Right ventricle myocardium inferior (tissue), 1 donor: ENCODE data around the gene TRA2B. TPM values are rescaled to one million over a fixed set of nuclear protein-coding genes. Genes with fewer than 3 reads are reported as not detected.

ENCODE experiments used
- ATAC-seq: fragments of 200-7000 bp; cut with Tn5 transposase; one replicate; pipeline ENCODE4 v1.9.1; 2020; ENCODE audit warnings: mild to moderate bottlenecking, moderate library complexity
- DNase-seq: peaks from one replicate; pipeline ENCODE4 v3.0.0; 2021; ENCODE audit errors: missing footprints
- intact Hi-C: fragments of 100-400 bp; cut with DNase I; formaldehyde crosslinking; loops from one replicate; pipeline ENCODE4 v1.11.0; 2022
- total RNA-seq: library from RNA; stranded (reverse); fragmentation: NEBNext Ultra II Directional; extraction: Animal tissue kit (Norgen Biotek cat#: 25700); gene quantifications from one replicate; pipeline ENCODE4 v1.2.1, GENCODE V29; 2021
- donor health status: DM: no; HTN: yes; CAD: no; lungs with severe emphysema.

TRA2B gene
- total RNA-seq, 1 donor from 2014 or later, result 44.2 TPM

- ATAC-seq (no peak), DNase-seq (no peak)
- intact Hi-C loops, result loop anchor here (10.0 kb wide), 1 partner anchor 199 kb away; no protein-coding TSS in a partner anchor
Observed at GRCh38 chr3:185933374-185934173, 4.2 kb downstream of the TRA2B start.

DNA sequence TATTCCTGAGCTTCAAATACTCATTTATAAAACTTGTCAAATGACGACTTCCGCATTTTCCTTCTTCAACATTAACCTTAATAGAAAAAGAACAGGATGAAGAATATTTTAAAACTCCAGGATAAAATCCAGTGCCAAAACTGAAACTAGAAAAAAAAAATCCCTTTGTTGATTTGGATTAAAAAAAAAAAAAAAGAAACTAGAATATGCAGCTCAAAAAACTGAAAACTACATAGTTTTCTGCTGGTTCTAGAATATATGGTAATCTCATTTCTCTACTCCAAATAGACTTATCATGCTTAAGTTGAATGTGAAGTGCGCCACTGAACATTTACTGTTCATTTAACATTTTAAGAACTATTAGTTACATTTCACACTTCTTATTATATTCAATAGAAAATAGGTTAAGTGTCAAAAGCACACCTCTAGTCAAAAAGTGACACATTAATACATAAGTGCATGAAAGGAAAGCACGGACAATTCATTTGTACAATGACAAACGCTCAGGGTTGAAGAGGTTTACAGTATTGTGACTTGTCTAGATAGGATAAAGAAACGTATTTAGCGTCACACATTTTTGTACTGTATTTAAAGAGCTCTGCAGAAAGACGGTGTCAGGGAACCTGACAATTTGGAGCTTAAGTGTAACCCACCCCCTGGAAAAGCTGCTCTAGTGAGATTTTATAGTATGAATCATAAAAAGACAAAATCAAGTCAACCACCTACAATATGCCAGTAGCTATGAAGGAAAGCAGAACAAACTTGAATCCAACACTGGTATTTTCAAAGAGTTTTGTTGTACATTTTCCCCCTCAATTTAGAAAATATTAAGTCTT, 5.8 kb downstream of the TRA2B start:
- no peak for ATAC-seq
- intact Hi-C loops, result loop anchor here (10.0 kb wide), 1 partner anchor 197 kb away; no protein-coding TSS in a partner anchor
- DNase-seq, result no peak

GRCh38 chr3:185930393-185931107, 7.3 kb downstream of the TRA2B start:
- intact Hi-C loops, result loop anchor here (10.0 kb wide), 1 partner anchor 196 kb away; no protein-coding TSS in a partner anchor
- ATAC-seq (no peak), DNase-seq (no peak)

DNA sequence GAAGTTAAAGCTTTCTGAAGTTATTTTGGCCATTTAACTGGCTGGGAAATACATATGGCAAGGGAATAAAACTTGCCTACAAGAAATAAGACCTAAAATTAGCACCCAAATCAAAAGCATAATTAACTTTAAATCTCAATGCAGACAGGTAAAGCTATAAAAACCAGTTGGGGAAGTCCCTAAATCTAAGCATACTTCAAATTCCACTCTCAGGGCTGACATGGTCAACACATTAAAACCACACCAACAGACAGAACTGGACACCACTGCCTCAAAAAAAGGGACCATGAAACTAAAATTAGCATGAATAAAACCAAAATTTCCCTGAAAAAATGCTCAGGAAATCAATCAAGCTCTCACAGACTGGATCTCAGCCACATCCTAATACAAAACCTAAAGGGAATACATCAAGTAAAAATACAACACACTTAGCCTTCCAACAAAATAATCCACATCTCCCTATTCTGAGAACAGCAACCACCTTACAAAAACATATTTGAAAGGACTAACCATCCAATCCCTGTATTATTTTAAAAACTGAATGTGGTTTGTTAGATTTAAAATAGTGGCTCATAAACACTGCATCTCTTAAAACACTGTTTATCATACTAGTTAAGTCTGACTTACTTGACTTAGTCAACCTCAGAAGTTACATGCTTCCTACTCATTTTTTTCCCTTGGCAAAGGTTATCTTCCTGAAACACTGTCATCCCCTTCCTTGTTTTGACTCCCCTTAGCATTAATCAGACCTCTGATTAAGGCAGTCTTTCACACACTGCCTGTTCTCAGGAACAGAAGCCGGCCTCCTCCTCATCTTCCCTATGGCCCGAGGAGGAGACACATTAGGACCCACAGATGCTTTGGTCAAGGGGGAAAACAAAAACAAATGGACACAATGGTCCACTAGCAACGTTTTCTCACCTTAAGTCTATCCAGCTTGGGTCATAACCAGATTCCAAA, 8.3 kb downstream of the TRA2B start:
- no peak for DNase-seq
- ATAC-seq, result no peak

DNA sequence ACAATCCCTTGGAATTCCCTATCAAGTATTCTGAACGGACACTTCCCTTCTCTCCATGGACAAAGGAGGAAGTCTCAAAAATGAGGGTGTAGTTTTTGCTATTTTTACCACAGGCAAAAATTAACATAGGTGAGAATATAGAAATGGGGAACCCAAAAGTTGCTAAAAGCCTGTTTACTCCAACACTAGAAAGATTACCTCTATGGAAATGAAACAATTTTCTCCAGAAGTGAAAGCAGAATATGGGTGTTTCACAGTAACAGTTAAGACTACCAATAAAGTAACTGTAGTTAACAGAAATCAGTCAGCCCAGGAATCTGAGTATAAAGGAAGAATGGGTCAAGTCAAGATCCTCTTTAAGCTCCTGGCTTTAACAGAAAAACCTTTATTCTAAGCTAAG, 9.3 kb downstream of the TRA2B start:
- ATAC-seq, result no peak
- DNase-seq, result no peak
- intact Hi-C loops, result no loop called here

More for the DNA sequence above, 8.3 kb downstream of the TRA2B start:
- intact Hi-C loops, result loop anchor here (10.0 kb wide), 1 partner anchor 195 kb away; no protein-coding TSS in a partner anchor

GRCh38 chr3:185927501-185928200, 10.2 kb downstream of the TRA2B start:
- ATAC-seq (no peak), DNase-seq (no peak)
- intact Hi-C loops, result no loop called here

DNA sequence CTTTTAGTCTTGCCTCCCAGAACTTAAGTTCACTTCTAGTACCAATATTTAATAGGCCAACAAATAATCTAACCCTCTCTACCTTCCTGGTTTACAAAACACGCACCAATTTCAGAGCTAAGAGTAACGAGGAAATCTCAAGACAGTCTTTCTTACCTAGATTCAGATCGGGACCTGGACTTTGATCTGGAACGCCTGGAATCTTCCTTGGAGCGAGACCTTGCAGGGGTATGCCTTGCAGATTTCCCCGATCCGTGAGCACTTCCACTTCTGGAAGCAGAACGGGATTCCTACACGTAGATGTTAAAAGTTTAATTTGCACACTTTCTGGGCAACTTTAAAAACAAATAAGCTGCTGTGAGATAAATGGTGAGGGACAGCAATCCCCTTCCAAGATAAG, 11.4 kb downstream of the TRA2B start:
- intact Hi-C loops, result no loop called here
- ATAC-seq (no peak), DNase-seq (no peak)

DNA sequence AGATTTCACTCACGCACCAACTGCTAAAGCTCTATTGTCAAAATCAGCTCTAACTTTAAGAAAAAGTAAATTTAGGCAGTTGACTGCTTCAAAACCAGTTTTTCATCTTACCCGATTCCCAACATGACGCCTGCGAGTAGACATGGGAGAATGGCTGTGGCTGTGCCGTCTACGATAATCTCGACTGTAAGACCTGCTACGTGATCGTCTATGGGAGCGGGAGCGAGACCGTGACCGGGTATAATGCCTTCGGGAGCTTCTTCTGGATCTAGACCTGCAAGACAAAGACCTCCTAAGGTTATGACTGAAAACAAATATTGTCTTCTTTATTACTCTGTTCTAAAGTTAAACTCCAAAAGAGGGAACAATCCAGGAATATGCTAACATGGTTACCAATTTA, 12.5 kb downstream of the TRA2B start:
- intact Hi-C loops, result no loop called here
- ATAC-seq, result no peak

DNA sequence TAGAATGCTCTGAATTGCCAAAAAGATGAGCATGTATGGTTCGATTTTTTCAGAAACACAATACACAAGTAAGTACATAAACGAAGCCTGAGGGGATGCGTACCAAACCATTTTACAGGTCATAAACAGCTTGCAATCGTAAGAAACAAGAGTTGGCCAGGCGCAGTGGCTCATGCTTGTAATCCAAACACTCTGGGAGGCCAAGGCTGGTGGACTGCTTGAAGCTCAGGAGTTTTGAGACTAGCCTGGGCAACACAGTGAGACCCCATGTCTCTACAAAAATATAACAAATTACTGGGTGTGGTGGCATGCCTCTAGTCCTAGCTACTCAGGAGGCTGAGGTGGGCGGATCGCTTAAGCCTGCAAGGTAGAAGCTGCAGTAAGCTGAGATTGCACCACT, 13.4 kb downstream of the TRA2B start:
- DNase-seq, result no peak
- intact Hi-C loops, result no loop called here
- no peak for ATAC-seq

More for the DNA sequence above, 12.5 kb downstream of the TRA2B start:
- DNase-seq, result no peak

- DNase-seq (no peak), ATAC-seq (no peak)
- intact Hi-C loops, result no loop called here
Observed at GRCh38 chr3:185920184-185920583, 17.6 kb downstream of the TRA2B start.

DNA sequence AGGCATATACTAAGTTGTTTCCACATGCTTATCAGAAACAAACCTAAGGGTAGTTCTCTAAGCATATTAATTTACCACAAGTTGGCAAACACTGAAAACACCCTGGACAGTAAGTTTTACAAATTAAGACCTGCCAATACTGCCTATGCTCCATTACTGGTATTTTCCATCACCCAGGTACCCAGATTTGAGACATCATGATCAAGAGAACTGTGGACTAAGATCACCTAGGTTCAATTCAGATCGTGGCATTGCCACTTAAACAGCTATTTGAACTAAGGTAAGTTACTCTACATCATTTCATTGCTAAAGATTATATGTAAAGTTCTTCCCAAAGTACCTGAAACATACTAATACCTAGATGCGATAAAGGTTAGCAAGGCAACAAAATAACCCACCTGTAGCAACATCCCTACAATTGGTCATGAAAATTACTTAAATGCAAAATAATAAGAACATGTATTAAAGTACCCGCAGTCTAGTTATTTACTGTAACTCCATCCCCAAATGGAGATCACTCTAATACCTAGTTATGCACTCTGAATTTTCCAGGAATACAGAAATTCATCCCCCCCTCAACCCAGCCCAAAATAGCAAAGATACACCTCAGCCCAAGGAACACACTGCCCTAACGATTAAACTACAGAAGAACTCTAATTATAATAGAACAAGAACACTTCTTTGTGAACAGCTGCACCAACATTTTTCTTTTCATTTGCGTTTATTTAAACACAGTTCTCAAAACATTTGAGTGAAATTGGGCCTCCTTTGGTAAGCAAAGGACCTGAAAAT, 21.6 kb downstream of the TRA2B start:
- DNase-seq, result no peak
- no peak for ATAC-seq
- intact Hi-C loops, result no loop called here

GRCh38 chr3:185915642-185916041, 22.2 kb downstream of the TRA2B start:
- intact Hi-C loops, result no loop called here
- ATAC-seq, result no peak
- no peak for DNase-seq

GRCh38 chr3:185914911-185915629, 22.7 kb downstream of the TRA2B start:
- no peak for ATAC-seq
- intact Hi-C loops, result no loop called here

GRCh38 chr3:185912929-185913901, 24.6 kb downstream of the TRA2B start:
- no peak for ATAC-seq
- intact Hi-C loops, result no loop called here
- DNase-seq, result no peak

More at GRCh38 chr3:185914911-185915629, 22.7 kb downstream of the TRA2B start:
- DNase-seq, result no peak

DNA sequence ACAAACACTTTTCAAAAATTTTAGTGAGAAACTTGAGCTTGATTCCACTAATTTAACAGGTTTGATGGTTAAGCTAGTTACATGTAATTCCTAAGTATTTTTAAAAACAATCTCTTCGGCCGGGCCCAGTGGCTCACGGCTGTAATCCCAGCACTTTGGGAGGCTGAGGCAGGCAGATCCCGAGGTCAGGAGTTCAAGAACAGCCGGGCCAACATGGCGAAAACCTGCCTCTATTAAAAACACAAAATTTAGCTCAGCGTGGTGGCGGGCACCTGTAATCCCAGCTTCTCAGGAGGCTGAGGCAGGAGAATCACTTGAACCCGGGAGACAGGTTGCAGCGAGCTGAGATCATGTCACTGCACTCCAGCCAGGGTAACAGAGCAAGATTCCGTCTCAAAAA, 25.3 kb downstream of the TRA2B start:
- DNase-seq (no peak), ATAC-seq (no peak)
- intact Hi-C loops, result no loop called here
